GM06990 (cell line): ENCODE measurements around the gene ADAD2.

Source experiments
- DNase-seq: peaks from one replicate; pipeline ENCODE4 v3.0.0-alpha.2; 2011; ENCODE audit not compliant: insufficient read length; ENCODE audit errors: extremely low read depth
- H3K27me3 ChIP-seq: replicated peaks from 2 replicates; pipeline ENCODE4 v1.6.0; 2011; ENCODE audit warnings: low read length; ENCODE audit not compliant: control insufficient read depth, insufficient read depth
- H3K36me3 ChIP-seq: 2 replicates; pipeline ENCODE4 v1.5.1; 2011; ENCODE audit warnings: low read length; ENCODE audit not compliant: control insufficient read depth, insufficient read depth
- H3K4me3 ChIP-seq: replicated peaks from 2 replicates; pipeline ENCODE4 v1.5.1; 2011; ENCODE audit warnings: low read depth, mild to moderate bottlenecking, control low read depth, low read length
- CTCF ChIP-seq: IDR thresholded peaks from 2 replicates; pipeline ENCODE4 v1.5.1; 2011; ENCODE audit warnings: low read length, control low read depth, mild to moderate bottlenecking, inconsistent platforms; ENCODE audit not compliant: insufficient read depth, poor library complexity, severe bottlenecking

Gene ADAD2

DNA sequence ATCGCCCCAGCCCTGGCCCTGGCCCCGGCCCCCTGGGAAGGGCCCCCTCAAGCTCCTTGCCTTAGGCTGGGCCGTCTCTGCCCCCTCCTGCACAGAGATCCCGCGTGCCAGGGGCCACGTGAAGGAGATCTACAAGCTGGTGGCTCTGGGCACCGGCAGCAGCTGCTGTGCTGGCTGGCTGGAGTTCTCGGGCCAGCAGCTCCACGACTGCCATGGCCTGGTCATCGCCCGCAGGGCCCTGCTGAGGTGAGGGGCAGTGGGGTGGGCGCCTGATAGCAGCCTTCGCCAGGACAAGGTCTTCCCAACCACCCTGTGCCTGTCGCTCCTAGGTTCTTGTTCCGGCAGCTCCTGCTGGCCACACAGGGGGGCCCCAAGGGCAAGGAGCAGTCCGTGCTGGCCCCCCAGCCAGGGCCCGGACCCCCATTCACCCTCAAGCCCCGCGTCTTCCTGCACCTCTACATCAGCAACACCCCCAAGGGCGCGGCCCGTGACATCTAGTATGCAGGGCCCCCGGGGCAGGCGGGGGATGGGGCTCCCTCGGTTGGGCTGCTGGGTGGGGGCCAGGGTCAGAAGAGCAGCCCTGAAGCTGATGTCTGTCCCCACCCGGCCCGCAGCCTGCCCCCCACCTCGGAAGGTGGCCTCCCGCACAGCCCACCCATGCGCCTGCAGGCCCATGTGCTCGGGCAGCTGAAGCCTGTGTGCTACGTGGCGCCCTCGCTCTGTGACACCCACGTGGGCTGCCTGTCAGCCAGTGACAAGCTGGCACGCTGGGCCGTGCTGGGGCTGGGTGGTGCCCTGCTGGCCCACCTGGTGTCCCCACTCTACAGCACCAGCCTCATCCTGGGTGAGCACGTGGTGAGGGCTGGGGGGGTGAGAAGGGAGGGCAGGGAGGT lies 4.5 kb downstream of the ADAD2 start:
- DNase-seq, result no peak
- Histone ChIP-seq H3K4me3 (no peak overlapping the region), H3K36me3 (no peaks in the 10 kb centered on the region), H3K27me3 (no peaks in the 10 kb centered on the region)
- TF ChIP-seq CTCF, result no peak

DNA sequence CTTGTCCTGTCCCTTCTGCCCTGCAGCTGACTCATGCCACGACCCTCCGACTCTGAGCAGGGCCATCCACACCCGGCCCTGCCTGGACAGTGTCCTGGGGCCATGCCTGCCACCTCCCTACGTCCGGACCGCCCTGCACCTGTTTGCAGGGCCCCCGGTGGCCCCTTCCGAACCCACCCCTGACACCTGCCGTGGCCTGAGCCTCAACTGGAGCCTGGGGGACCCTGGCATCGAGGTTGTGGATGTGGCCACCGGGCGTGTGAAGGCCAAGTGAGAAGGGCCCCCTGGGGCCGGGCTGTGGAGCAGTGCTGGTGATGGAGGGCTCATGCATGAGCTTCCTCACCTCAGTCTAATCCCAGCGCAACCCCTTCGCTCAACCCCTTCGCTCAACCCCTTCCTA lies 5.1 kb downstream of the ADAD2 start:
- no peak overlapping the region for H3K4me3 ChIP-seq
- no peaks in the 10 kb centered on the region for H3K36me3 ChIP-seq
- no peak for TF ChIP-seq CTCF
- no peak for DNase-seq
- no peaks in the 10 kb centered on the region for H3K27me3 ChIP-seq

GRCh38 chr16:84196727-84197394 lies 5.9 kb downstream of the ADAD2 start:
- TF ChIP-seq CTCF, result no peak

DNA sequence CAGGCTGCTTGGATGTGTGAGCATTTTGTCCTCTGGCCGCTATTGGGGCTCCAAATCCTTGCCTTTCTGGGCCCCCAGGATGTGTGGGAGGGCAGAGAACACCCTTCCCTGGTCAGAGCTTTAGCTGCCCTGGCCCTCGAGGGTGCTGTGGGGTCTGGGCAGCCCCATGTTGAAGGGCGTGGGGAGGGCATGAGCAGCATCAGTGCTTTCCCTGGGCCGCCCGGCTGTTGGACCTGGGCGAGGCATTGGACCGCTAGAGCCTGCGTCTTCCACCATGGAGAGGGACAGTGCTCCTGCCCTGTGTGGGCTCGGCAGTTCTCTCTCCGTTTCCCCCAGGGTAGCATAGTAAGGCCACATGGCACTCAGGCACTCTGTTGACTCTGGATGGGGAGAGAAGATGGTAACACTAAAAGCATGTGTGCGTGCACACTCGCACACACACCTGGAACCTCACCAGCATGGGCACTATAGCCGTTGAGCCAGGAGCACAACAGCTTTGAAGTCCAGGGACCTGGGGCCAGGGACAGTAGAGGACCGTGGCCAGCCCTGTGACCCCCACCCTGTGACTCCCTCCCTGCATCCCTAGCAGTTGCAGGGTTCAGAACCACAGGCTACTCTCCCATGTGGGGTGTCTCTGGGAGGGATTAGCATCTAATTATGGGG lies 6.6 kb downstream of the ADAD2 start:
- Histone ChIP-seq H3K36me3 (no peaks in the 10 kb centered on the region), H3K4me3 (no peak overlapping the region), H3K27me3 (no peaks in the 10 kb centered on the region)
- no peak for DNase-seq
- TF ChIP-seq CTCF, result no peak

More at GRCh38 chr16:84196727-84197394, 5.9 kb downstream of the ADAD2 start:
- Histone ChIP-seq H3K4me3 (no peak overlapping the region), H3K27me3 (no peaks in the 10 kb centered on the region), H3K36me3 (no peaks in the 10 kb centered on the region)
- no peak for DNase-seq

- H3K4me3 ChIP-seq, result no peak overlapping the region
- DNase-seq, result no peak
- H3K36me3 ChIP-seq, result no peaks in the 10 kb centered on the region
- no peaks in the 10 kb centered on the region for H3K27me3 ChIP-seq
- no peak for TF ChIP-seq CTCF
Observed at GRCh38 chr16:84198401-84198800, 7.4 kb downstream of the ADAD2 start.
